HG02623 (cell line): ENCODE measurements around the gene RAX.
"Not testable (repeated sequence)": the region's sequence is repeated elsewhere in the genome, so short reads cannot be mapped to it uniquely, and the experiment has no call there.

ENCODE experiments used
- ATAC-seq: cut with Tn5 transposase; IDR thresholded peaks from one replicate; pipeline ENCODE4 v1.9.1; 2021; ENCODE audit warnings: moderate library complexity; ENCODE audit not compliant: unreplicated experiment

The RAX gene

DNA sequence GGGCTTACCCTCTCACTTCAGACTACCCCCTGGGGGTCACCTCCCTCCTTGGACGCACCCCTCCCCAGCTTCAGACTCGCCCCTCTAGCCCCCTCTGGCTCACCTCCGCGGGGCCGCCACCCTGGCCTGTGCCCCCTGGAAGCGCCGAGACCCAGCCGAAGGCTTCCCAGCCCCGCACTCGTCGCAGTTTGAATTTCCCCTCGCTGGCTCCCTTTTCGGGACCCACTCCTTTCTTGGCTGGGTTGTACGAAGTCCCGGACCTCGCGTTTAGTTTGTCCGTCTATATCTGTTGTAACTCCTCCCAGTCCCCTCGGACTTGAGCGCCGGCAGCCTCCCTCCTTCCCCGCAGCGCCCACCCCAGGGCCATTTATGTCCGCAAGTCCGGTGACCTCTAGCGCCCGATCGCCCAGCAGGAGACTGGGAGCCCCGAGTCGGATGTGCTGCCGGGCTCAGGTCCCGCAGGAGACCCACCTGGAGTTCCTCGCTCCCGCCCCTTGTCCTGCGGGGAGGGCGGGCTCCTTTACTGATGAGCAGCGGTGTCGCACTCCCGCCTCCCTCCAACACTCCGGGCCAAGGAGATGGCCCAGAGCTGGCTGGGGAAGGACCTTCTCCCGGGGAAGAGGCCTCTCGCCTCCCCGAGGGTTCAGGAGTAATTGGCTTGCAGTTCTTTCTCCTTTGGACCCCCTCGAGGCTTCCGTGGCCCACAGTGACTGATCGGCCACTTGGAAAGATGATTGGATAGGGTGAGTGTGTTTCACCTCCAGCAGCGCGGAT is 692 bp upstream of the RAX start:
- no peak for ATAC-seq

DNA sequence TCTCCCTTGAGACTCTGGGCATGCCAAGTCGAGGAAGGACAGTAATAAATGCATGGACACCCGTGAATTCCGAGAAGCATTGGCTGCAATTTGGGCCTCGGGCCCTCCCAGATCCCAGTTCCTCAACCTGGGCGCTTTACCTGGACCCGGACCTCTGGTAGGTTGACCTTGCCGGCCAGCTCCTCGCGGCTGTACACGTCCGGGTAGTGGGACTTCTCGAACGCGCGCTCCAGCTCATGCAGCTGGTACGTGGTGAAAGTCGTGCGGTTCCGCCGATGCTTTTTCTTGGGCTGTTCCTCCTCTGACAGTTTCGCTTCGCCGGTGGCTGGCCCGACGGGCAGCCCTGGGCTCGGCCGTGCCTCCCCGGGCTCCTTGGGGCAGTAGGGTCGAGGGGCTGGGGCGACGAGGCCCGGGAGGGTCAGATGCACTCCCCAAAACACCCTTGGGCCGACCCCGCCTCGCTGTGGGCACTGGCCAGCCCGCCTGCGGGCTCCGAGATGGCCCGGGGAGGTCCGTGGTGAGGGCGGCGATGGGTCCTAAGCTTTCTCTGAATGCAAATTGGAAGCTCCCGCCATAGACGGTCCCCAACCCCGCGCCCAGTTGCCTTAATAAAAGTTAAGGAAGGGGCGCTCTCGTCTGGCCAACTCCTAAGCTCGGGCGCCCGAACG is 899 bp downstream of the RAX start:
- ATAC-seq: no peak

DNA sequence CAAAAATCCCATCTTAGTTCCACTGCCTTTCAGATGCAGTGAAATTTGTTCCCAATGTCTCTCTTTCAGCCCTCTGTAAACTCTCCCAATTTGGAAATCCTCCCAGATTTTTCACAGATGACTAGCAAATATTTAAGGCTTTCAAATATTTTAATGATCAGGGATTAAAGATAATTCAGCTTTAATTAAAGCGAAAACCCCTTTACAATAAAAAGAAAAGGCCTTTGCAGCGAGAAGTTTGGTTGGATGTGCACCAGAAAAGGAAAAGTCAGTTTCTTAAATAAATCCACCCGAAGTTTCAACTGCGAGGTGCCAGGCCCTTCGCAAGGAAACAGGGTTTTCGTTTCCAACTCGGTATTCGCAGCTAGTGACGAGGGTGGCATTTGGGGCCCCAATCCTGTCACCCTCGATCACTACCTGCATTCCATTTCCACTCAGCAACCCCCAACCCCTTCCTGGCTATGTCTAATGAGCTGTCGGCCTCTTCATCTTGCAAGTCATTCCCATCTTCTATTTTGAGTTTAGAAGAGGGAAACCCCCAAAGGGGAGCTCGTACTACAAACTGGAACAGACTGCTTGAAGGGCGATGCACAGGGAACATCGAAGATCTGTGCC is 1.5 kb downstream of the RAX start:
- ATAC-seq: no peak

GRCh38 chr18:59270689-59271257 is 2.5 kb downstream of the RAX start:
- no peak for ATAC-seq

DNA sequence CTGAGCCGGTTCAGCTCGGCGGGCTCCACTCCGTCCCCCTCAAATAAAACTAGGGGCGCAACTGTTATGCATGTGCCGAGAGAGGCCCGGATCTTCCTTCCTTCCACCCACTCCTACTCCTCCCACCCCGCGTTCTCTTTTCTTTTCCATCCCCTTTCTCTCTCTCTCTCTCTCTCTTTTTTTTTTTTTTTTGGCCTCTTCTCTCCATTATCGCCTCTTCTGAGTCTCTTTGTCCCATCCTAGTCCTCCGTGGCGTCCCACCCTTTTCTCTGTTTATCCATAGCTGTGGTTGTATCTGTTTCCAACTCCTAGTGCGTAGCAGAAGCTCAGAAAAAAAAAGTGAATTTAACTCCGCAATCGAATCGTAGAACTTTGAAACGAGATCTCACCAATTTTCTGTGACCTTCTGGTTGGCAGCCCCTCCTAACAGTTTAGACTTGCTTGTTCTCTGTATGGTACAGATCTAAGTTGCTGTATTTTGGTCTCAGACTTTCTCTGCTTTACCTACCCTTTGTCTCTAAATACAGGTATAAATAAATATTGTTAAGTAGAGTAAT is 3.6 kb downstream of the RAX start:
- ATAC-seq: no peak

DNA sequence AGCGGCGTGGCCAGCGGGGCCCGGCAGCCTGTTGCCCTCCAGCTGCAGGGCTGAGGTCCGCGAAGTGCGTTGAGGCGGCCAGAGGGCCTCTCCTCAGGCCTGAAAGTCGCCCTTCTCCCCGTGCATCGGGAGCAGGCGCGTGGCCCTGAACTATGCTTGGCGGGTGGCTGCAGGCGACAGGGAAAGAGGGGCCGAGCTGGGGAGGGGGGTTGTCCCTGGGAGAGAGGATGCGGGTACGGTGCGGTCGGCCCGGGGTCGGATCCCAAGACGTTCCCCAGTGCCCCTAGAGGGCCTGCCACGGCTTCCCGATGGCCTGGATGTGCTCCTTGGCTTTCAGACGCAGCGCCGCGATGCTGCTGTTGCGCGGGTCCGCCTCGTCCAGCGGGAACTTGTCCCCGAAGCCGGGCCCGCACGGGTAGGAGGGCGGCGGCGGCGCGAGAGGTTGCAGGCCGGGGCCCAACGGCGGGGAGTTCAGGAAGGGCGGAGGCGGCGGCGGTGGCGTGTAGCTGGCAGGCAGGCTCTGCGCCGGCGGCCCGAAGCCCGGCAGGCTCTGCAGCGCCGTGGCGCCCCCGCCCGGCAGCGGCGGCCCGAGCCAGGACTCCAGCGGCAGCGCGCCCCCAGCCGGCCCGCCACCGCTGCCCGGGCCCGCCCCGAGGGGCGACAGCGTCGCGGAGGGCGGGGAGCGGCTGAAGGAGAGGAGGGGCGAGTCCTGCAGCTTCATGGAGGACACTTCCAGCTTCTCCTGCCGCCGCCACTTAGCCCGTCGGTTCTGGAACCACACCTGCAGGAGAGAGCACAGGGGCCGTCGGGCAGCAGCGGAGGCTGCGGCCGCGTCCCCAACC is 4.3 kb downstream of the RAX start:
- no peak for ATAC-seq

- ATAC-seq: no peak
These were observed 5.0 kb downstream of the RAX start for GRCh38 chr18:59268127-59268720.

- no peak for ATAC-seq
These were observed 5.6 kb downstream of the RAX start for GRCh38 chr18:59267503-59268126.

- no peak for ATAC-seq
These were observed 6.3 kb downstream of the RAX start for GRCh38 chr18:59266886-59267502.

DNA sequence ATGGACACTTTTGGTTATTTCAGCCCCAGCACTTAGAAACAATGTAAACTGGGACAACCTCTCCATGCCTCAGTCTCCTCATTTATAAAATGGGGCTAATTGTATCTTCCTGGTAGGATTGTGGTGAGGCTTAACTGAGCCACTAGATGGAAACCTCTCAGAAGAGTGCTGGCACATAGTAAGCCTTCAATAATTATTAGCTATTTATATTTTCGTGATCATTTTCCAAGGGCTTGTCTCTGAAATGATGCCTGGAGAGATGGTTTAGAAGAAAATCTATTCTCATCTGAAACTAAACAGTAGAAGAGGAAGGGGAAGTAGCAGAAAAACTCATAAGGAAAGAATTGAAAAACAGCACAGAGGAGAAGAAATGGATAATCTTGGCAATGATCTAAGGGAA is 6.8 kb downstream of the RAX start:
- ATAC-seq: no peak

DNA sequence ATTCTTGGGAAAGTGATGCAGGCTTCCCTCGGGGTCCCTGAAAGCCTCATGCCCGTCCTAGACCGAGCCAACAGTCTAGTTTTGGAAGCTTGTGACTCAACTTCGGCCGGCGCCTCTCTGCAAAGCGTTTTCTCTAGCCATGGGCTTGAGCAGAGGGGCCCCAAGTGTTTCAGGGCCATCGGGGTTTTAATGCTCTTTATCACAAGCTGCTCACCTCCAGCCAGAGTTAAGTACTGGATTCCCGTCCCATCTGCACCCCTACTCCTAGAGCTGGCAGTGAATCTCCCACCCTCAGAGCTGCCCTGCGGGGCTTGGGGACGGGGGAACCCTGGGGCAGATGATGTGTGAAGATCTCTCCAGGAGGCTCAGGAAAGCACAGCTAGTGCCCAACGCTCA is 7.3 kb downstream of the RAX start:
- ATAC-seq: no peak

DNA sequence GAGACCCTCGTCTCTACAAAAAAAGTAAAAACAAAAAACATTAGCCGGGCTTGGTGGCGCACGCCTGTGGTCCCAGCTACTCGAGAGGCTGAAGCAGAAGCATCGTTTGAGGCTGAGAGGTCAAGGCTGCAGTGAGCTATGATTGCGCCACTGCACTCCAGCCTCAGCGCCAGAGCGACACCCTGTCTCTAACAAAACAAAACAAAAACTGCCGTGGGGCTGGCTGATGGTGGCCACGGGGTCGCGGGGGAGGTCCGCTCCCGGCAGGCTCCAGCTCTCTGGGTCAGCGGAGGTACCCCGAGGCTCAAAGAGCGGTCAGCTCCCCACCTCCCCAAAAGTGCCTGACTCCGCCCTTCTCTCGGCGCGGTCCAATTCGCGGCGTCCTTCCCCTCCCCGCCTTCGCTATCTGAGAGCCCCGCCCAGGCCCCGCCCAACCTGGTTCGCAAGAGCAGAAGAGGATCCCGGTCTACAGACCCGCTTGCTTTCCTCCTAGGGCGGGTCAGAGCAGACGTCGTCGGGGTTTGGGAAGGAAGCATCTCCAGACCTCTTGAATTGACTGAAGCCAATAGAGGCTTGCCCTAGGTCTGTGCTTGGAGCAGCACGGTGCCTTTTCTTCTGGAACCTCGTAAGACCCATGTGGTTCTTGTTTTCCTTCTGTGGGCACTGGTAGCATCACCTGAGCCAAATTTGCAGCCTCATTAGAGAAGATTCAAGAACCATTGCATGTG is 7.8 kb downstream of the RAX start:
- no peak for ATAC-seq

GRCh38 chr18:59264651-59265245 is 8.5 kb downstream of the RAX start:
- no peak for ATAC-seq

GRCh38 chr18:59264121-59264571 is 9.1 kb downstream of the RAX start:
- ATAC-seq: no peak

DNA sequence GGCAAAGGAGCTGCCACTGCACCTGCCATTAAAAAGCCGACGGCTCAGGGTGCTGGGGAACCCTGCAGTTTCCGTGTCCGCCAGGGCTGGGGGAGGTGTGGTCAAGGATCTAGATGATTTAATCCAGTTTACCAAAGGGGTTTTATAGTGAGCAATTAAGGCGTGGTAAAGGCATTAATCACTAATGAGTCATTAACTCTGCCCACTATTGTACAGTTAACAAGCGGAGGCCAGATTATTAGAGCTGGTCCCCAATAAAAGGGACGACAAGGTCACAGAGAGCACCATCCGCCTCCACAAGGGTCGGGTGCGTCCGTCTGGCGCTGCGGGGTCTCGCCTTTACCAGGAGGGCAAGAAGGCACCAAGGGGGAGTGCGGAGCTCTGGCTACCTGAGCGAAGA is 9.6 kb downstream of the RAX start:
- no peak for ATAC-seq

DNA sequence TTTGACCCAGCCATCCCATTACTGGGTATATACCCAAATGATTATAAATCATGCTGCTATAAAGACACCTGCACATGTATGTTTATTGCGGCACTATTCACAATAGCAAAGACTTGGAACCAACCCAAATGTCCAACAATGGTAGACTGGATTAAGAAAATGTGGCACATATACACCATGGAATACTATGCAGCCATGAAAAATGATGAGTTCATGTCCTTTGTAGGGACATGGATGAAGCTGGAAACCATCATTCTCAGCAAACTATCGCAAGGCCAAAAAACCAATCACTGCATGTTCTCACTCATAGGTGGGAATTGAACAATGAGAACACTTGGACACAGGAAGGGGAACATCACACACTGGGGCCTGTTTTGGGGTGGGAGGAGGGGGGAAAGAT is 11.0 kb downstream of the RAX start:
- ATAC-seq: not testable (repeated sequence)

GRCh38 chr18:59261842-59262241 is 11.4 kb downstream of the RAX start:
- not testable (repeated sequence) for ATAC-seq

GRCh38 chr18:59255491-59255890 is 17.8 kb downstream of the RAX start:
- not testable (repeated sequence) for ATAC-seq
